BLaER1 treated with 17β-estradiol and CSF1 and Interleukin-3, amounts not matched to agents 10 nM and 100 nM (cell line): Measurements from ENCODE around the gene PEX11B.

Source experiments
- H3K27ac ChIP-seq, 11 experiments: shearing (Covaris generic); formaldehyde crosslinking; 2 replicates each; pipeline ENCODE4 v1.8.1; 2022
- H3K27me3 ChIP-seq, 11 experiments: shearing (Covaris generic); formaldehyde crosslinking; 2 replicates each; pipeline ENCODE4 v1.8.1; 2022
- H3K36me3 ChIP-seq, 11 experiments: shearing (Covaris generic); formaldehyde crosslinking; 2 replicates each; pipeline ENCODE4 v1.8.1; 2022
- H3K4me1 ChIP-seq, 10 experiments: shearing (Covaris generic); formaldehyde crosslinking; 2 replicates each; pipeline ENCODE4 v1.8.1; 2022
- H3K4me2 ChIP-seq, 11 experiments: shearing (Covaris generic); formaldehyde crosslinking; 2 replicates each; pipeline ENCODE4 v1.8.1; 2022
- H3K4me3 ChIP-seq, 10 experiments: shearing (Covaris generic); formaldehyde crosslinking; 2 replicates each; pipeline ENCODE4 v1.8.1; 2022
- H3K9ac ChIP-seq, 11 experiments: shearing (Covaris generic); formaldehyde crosslinking; 2 replicates each; pipeline ENCODE4 v1.8.1; 2022
- H3K9me3 ChIP-seq, 11 experiments: shearing (Covaris generic); formaldehyde crosslinking; replicated peaks in 1 of 11; 2 replicates each; pipeline ENCODE4 v1.8.1; 2022
- H4K20me1 ChIP-seq, 11 experiments: shearing (Covaris generic); formaldehyde crosslinking; 2 replicates each; pipeline ENCODE4 v1.8.1; 2022
- Cebpa-rat ChIP-seq, 11 experiments: shearing (Covaris generic); IDR thresholded peaks; 2 replicates each; pipeline ENCODE4 v1.8.1; 2022

The PEX11B gene

GRCh38 chr1:145891143-145891542 lies 27.4 kb downstream of the PEX11B start:
- Histone ChIP-seq H3K4me3 (no peak overlapping the region), H3K9ac (peak overlapping the region in 3 of 11 experiments; percentile 32 to 47 (median 40); a peak in 3 of 22 replicates), H3K4me2 (0 out of 22 replicates have a peak overlapping the region, but pooled peaks of 1 of the 11 experiments have one; percentile 66), H3K36me3 (no peaks in the 10 kb centered on the region), H3K4me1 (peaks cover 8 to 20% (median 12%) of the 10 kb centered on the region in 10 experiments; a peak in 19 of 20 replicates), H3K27ac (no peak overlapping the region), H3K27me3 (no peaks in the 10 kb centered on the region), H4K20me1 (no peaks in the 10 kb centered on the region), H3K9me3 (no peaks in the 10 kb centered on the region)
- TF ChIP-seq Cebpa-rat (IDR thresholded peaks at IDR 0.05): no peak

- Histone ChIP-seq H3K9ac (no peak overlapping the region), H3K27me3 (peaks cover 8 to 9% (median 9%) of the 10 kb centered on the region in 11 experiments; a peak in 20 of 22 replicates), H3K4me3 (no peak overlapping the region), H3K4me2 (no peak overlapping the region), H4K20me1 (peaks cover 0 to 8% (median 0%) of the 10 kb centered on the region in 11 experiments; a peak in 1 of 22 replicates), H3K27ac (no peak overlapping the region), H3K36me3 (no peaks in the 10 kb centered on the region), H3K9me3 (no peaks in the 10 kb centered on the region), H3K4me1 (peaks cover 14 to 25% (median 19%) of the 10 kb centered on the region in 10 experiments)
- TF ChIP-seq Cebpa-rat (IDR thresholded peaks at IDR 0.05): no peak
Measured at GRCh38 chr1:145889722-145890121, 28.8 kb downstream of the PEX11B start.

DNA sequence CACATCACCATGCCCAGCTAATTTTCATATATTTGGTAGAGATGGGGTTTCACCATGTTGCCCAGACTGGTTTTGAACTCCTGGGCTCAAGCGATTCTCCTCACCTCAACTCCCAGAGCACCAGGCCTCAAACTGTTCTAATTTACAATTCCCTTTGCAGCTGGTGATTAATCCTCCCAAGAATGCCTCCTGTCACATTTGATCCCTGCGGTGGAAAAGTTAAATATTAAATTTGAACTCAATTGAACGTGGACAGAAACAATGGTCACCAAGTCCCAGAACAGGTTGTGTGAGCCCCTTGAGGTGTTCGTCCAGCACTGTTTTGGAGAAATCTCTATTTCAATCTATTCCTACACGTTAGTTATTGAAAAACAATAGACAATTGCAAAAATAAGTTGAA lies 30.9 kb downstream of the PEX11B start:
- Histone ChIP-seq H3K4me3 (no peak overlapping the region), H3K27ac (no peak overlapping the region), H3K27me3 (peaks cover 10 to 18% (median 13%) of the 10 kb centered on the region in 11 experiments; a peak in 20 of 22 replicates), H3K9ac (no peak overlapping the region), H3K9me3 (no peaks in the 10 kb centered on the region), H3K4me2 (no peak overlapping the region), H3K36me3 (no peaks in the 10 kb centered on the region), H3K4me1 (peaks cover 14 to 24% (median 19%) of the 10 kb centered on the region in 10 experiments), H4K20me1 (peaks cover 0 to 10% (median 0%) of the 10 kb centered on the region in 11 experiments; a peak in 1 of 22 replicates)
- no peak for TF ChIP-seq Cebpa-rat (IDR thresholded peaks at IDR 0.05)

GRCh38 chr1:145886816-145887215 lies 31.7 kb downstream of the PEX11B start:
- H3K27ac ChIP-seq: no peak overlapping the region
- no peak for TF ChIP-seq Cebpa-rat (IDR thresholded peaks at IDR 0.05)
- H4K20me1 ChIP-seq: peaks cover 0 to 10% (median 0%) of the 10 kb centered on the region in 11 experiments; a peak in 1 of 22 replicates
- H3K36me3 ChIP-seq: no peaks in the 10 kb centered on the region
- no peak overlapping the region for H3K9ac ChIP-seq
- peaks cover 10 to 18% (median 13%) of the 10 kb centered on the region in 11 experiments; a peak in 20 of 22 replicates for H3K27me3 ChIP-seq
- peaks cover 7 to 16% (median 11%) of the 10 kb centered on the region in 10 experiments; a peak in 19 of 20 replicates for H3K4me1 ChIP-seq
- no peaks in the 10 kb centered on the region for H3K9me3 ChIP-seq
- no peak overlapping the region for H3K4me3 ChIP-seq
- H3K4me2 ChIP-seq: peak overlapping the region in 1 of 11 experiments; percentile 80; a peak in 1 of 22 replicates

DNA sequence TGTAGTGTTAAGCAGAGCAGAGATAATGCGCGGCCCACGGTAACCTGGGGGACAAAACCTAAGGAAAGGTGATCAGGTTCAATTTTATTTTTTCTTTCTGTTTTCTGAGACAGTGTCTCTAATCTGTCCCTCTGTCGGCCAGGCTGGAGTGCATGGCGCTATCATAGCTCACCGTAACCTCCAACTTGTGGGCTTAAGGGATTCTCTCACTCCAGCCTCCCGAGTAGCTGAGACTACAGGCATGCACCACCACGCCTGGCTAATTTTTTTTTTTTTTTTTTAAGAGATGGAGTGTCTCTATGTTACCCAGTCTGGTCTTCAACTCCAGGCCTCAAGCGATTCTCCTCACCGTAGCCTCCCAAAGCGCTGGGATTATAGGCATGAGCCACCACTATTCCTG lies 32.1 kb downstream of the PEX11B start:
- Histone ChIP-seq H3K36me3 (no peaks in the 10 kb centered on the region), H3K4me3 (peak overlapping the region; percentile 56 to 75 (median 65); a peak in 18 of 20 replicates), H3K4me2 (peak overlapping the region; percentile 80 to 93 (median 88)), H3K9me3 (no peaks in the 10 kb centered on the region), H3K27ac (no peak overlapping the region), H3K27me3 (peaks cover 10 to 18% (median 13%) of the 10 kb centered on the region in 11 experiments; a peak in 20 of 22 replicates), H3K9ac (peak overlapping the region in 3 of 11 experiments; percentile 30 to 41 (median 41); a peak in 3 of 22 replicates), H3K4me1 (peaks cover 4 to 11% (median 7%) of the 10 kb centered on the region in 10 experiments; a peak in 18 of 20 replicates), H4K20me1 (peaks cover 0 to 10% (median 0%) of the 10 kb centered on the region in 11 experiments; a peak in 1 of 22 replicates)
- no peak for TF ChIP-seq Cebpa-rat (IDR thresholded peaks at IDR 0.05)

DNA sequence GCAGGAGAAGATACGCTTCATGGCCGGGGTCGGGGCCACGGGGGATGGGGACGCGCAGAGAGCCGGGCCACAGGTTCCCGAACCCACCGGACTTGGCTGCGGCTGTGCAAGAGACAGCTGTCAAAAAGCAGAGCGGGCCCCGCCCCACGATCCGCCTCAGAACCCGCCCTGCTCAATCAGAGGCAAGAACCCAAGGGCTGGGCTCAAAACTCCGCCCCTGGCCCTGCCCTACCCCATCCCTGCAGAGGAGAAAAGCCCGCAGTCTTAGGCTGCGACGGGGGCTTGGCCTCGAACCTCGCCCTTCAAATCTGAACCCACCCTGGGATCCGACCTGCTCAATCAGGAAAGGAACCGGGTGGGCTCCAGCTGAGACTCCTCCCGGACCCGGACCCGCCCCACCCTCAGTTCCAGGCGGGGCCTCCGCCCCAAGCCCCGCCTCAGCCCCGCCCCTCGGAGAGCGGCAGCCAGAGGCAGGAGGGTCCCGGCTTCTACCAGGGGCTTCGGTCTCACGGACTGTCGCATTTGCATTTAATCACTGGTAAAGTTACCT lies 32.7 kb downstream of the PEX11B start, which contains the start of gene ANKRD35:
ANKRD35 (minus strand) TSS at position 129 of the 550 bp plus-strand sequence; CDS start at position 21, 108 bp downstream.
- Histone ChIP-seq H3K27ac (no peak within 1 kb of the TSS), H3K36me3 (no peaks in the 10 kb centered on the region), H3K4me2 (peak within 1 kb of the TSS; percentile 80 to 93 (median 88)), H3K9me3 (no peaks in the 10 kb centered on the region), H4K20me1 (peaks cover 0 to 10% (median 0%) of the 10 kb centered on the region in 11 experiments; a peak in 1 of 22 replicates), H3K9ac (peak within 1 kb of the TSS in 7 of 11 experiments; percentile 30 to 50 (median 41); a peak in 8 of 22 replicates), H3K27me3 (peaks cover 10 to 18% (median 13%) of the 10 kb centered on the region in 11 experiments; a peak in 20 of 22 replicates), H3K4me1 (peaks cover 4 to 11% (median 7%) of the 10 kb centered on the region in 10 experiments; a peak in 17 of 20 replicates), H3K4me3 (peak within 1 kb of the TSS; percentile 56 to 75 (median 65))
- no peak for TF ChIP-seq Cebpa-rat (IDR thresholded peaks at IDR 0.05)

DNA sequence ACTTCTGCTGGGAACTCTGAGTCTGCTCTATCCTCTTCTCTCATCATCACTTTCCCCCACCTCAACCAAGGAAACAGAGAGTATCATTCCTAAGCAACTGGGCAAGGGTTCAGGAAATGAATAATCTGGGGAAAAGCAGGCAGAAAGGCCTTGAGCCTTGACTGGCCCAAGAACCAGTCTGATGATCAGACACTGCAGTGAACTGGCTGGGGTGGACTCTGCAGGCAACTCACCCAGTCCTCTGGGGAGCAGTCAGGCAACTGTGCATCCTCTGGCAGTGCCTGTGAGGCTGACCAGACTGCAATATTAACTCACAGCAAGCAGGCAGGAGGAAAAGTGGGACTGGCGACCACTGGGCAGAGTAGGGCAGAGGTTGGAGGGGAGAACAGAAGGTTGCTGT lies 33.8 kb downstream of the PEX11B start:
- Histone ChIP-seq H3K27me3 (peaks cover 10 to 18% (median 13%) of the 10 kb centered on the region in 11 experiments; a peak in 20 of 22 replicates), H3K9me3 (no peaks in the 10 kb centered on the region), H3K36me3 (no peaks in the 10 kb centered on the region), H3K4me3 (no peak overlapping the region), H3K4me1 (peaks cover 4 to 11% (median 7%) of the 10 kb centered on the region in 10 experiments; a peak in 17 of 20 replicates), H4K20me1 (peaks cover 0 to 10% (median 0%) of the 10 kb centered on the region in 11 experiments; a peak in 1 of 22 replicates), H3K4me2 (peak overlapping the region in 1 of 11 experiments; percentile 86; a peak in 1 of 22 replicates), H3K27ac (no peak overlapping the region), H3K9ac (no peak overlapping the region)
- TF ChIP-seq Cebpa-rat (IDR thresholded peaks at IDR 0.05): no peak

GRCh38 chr1:145879775-145880174 lies 38.7 kb downstream of the PEX11B start:
- H3K9me3 ChIP-seq: no peaks in the 10 kb centered on the region
- H3K36me3 ChIP-seq: no peaks in the 10 kb centered on the region
- no peak for TF ChIP-seq Cebpa-rat (IDR thresholded peaks at IDR 0.05)
- no peaks in the 10 kb centered on the region; a peak in 1 of 20 replicates for H3K4me1 ChIP-seq
- H3K9ac ChIP-seq: no peak overlapping the region
- H4K20me1 ChIP-seq: 0 out of 22 replicates have a peak, but pooled peaks cover 0 to 3% (median 0%) of the 10 kb centered on the region in 11 experiments
- no peak overlapping the region for H3K4me2 ChIP-seq
- no peak overlapping the region for H3K27ac ChIP-seq
- peaks cover 2 to 10% (median 5%) of the 10 kb centered on the region in 11 experiments; a peak in 17 of 22 replicates for H3K27me3 ChIP-seq
- H3K4me3 ChIP-seq: no peak overlapping the region

DNA sequence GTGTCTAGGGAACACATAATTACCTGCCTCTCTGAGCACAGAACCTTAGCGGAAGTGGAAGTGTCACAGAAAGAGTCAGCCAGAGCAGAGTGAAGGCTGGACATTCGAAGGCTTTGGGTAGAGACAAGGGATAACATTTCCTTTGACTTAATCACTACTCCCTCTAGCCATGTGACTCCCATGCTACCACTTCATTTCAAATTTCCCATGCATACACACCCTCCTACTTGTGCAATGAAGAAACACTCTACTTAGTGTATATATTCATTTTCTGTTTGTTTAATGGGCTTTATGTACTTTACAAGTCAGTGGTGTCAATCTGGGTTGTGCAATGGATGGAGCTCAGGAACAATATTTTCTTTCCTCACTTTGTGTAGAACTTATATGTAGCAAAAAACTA lies 39.8 kb downstream of the PEX11B start:
- TF ChIP-seq Cebpa-rat (IDR thresholded peaks at IDR 0.05): no peak
- H4K20me1 ChIP-seq: no peaks in the 10 kb centered on the region
- H3K27me3 ChIP-seq: peaks cover 0 to 2% (median 0%) of the 10 kb centered on the region in 11 experiments; a peak in 1 of 22 replicates
- no peak overlapping the region for H3K4me2 ChIP-seq
- H3K4me1 ChIP-seq: no peaks in the 10 kb centered on the region
- no peaks in the 10 kb centered on the region for H3K36me3 ChIP-seq
- no peaks in the 10 kb centered on the region for H3K9me3 ChIP-seq
- H3K9ac ChIP-seq: no peak overlapping the region
- no peak overlapping the region for H3K27ac ChIP-seq
- no peak overlapping the region for H3K4me3 ChIP-seq
